CD14-positive monocyte (primary cell): ENCODE measurements around the gene CASP10. TPM values are rescaled to one million over a fixed set of nuclear protein-coding genes. Genes with fewer than 3 reads are reported as not detected.

Source experiments
- DNase-seq, 3 donors: peaks; one replicate each; pipeline ENCODE4 v3.0.0-alpha.2; 2011 to 2022
- H2AFZ ChIP-seq: 2 replicates; pipeline ENCODE4 v1.6.0; 2012; ENCODE audit warnings: mild to moderate bottlenecking, low read depth, low read length, inconsistent platforms; ENCODE audit not compliant: insufficient read depth, poor library complexity, severe bottlenecking
- H3K27ac ChIP-seq, 2 donors: 1 replicate in 1 of 2; 2 replicates in 1 of 2; pipeline ENCODE4 v1.5.1; 2012 to 2013; ENCODE audit warnings: low read length in 2 of 2, control low read depth in 1 of 2, inconsistent platforms in 1 of 2, low read depth in 1 of 2, mild to moderate bottlenecking in 1 of 2
- H3K27me3 ChIP-seq, 2 donors: one replicate each; pipeline versions ENCODE4 v1.6.0 to v1.6.1; 2011 to 2013; ENCODE audit warnings: low read length in 2 of 2; ENCODE audit not compliant: control insufficient read depth in 2 of 2, insufficient read depth in 2 of 2
- H3K36me3 ChIP-seq, 2 donors: replicated peaks in 1 of 2; 1 replicate in 1 of 2; 2 replicates in 1 of 2; pipeline versions ENCODE4 v1.5.1 to v1.6.1; 2012 to 2013; ENCODE audit warnings: low read length in 2 of 2, control low read depth in 1 of 2, inconsistent platforms in 1 of 2, mild to moderate bottlenecking in 1 of 2; ENCODE audit not compliant: insufficient read depth in 2 of 2, control insufficient read depth in 1 of 2
- H3K4me1 ChIP-seq, 2 donors: 1 replicate in 1 of 2; 2 replicates in 1 of 2; pipeline versions ENCODE4 v1.5.1 to v1.6.1; 2012 to 2013; ENCODE audit warnings: low read length in 2 of 2, control low read depth in 1 of 2, inconsistent platforms in 1 of 2, mild to moderate bottlenecking in 1 of 2, moderate library complexity in 1 of 2; ENCODE audit not compliant: insufficient read depth in 2 of 2, control insufficient read depth in 1 of 2
- H3K4me2 ChIP-seq: replicated peaks from 2 replicates; pipeline ENCODE3; 2012; ENCODE audit warnings: low read length, moderate library complexity, mild to moderate bottlenecking; ENCODE audit not compliant: poor library complexity, severe bottlenecking; ENCODE audit errors: extremely low read depth
- H3K4me3 ChIP-seq, 3 experiments: fragments of 200-600 bp in 1 of 3; sonication (generic) in 1 of 3; replicated peaks in 1 of 3; 1 replicate in 2 of 3; 2 replicates in 1 of 3; pipeline ENCODE4 v1.5.1; 2011 to 2013; ENCODE audit warnings: low read length in 3 of 3, mild to moderate bottlenecking in 3 of 3, control low read depth in 2 of 3, low read depth in 2 of 3, inconsistent platforms in 1 of 3, moderate library complexity in 1 of 3
- H3K79me2 ChIP-seq: 2 replicates; pipeline ENCODE4 v1.6.0; 2012; ENCODE audit warnings: mild to moderate bottlenecking, control low read depth, inconsistent platforms, low read length, moderate library complexity; ENCODE audit not compliant: insufficient read depth
- H3K9ac ChIP-seq: 2 replicates; pipeline ENCODE4 v1.6.0; 2017; ENCODE audit warnings: low read length, mild to moderate bottlenecking; ENCODE audit not compliant: insufficient read depth, poor library complexity, severe bottlenecking
- H3K9me3 ChIP-seq, 2 donors: replicated peaks in 1 of 2; 1 replicate in 1 of 2; 2 replicates in 1 of 2; pipeline versions ENCODE4 v1.5.1 to v1.6.1; 2012 to 2013; ENCODE audit warnings: low read length in 2 of 2, control low read depth in 1 of 2; ENCODE audit not compliant: control insufficient read depth in 1 of 2, insufficient read depth in 1 of 2
- H4K20me1 ChIP-seq: 2 replicates; pipeline ENCODE4 v1.6.0; 2012; ENCODE audit warnings: mild to moderate bottlenecking, low read length, control low read depth, moderate library complexity; ENCODE audit not compliant: insufficient read depth
- H3K27ac Mint-ChIP-seq, 7 donors: one replicate each; pipeline ENCODE4 v1.8.0; 2020; ENCODE audit warnings: mild to moderate bottlenecking in 7 of 7, mixed read lengths in 7 of 7, moderate library complexity in 6 of 7, inconsistent platforms in 2 of 7
- H3K27me3 Mint-ChIP-seq, 3 donors: one replicate each; pipeline ENCODE4 v1.8.0; 2021 to 2022; ENCODE audit warnings: low read depth in 3 of 3, mild to moderate bottlenecking in 3 of 3, mixed read lengths in 3 of 3, moderate library complexity in 3 of 3, inconsistent platforms in 1 of 3
- H3K36me3 Mint-ChIP-seq, 2 donors: one replicate each; pipeline ENCODE4 v1.8.0; 2020; ENCODE audit warnings: mixed read lengths in 2 of 2, inconsistent platforms in 1 of 2, mild to moderate bottlenecking in 1 of 2
- H3K4me1 Mint-ChIP-seq: one replicate; pipeline ENCODE4 v1.8.0; 2020; ENCODE audit warnings: mild to moderate bottlenecking, mixed read lengths
- H3K4me3 Mint-ChIP-seq, 2 donors: one replicate each; pipeline ENCODE4 v1.8.0; 2020; ENCODE audit warnings: mild to moderate bottlenecking in 2 of 2, mixed read lengths in 2 of 2, moderate library complexity in 1 of 2
- H3K9me3 Mint-ChIP-seq, 7 donors: one replicate each; pipeline ENCODE4 v1.8.0; 2020 to 2022; ENCODE audit warnings: mixed read lengths in 7 of 7, mild to moderate bottlenecking in 6 of 7, moderate library complexity in 6 of 7, inconsistent platforms in 2 of 7
- CTCF ChIP-seq: fragments of 200-600 bp; IDR thresholded peaks from one replicate; pipeline ENCODE4 v1.8.0; 2022; ENCODE audit warnings: antibody characterized with exemption, mild to moderate bottlenecking
- WGBS: methylation state at CpG from one replicate; pipeline ENCODE4 v1.1.5; 2013; ENCODE audit warnings: missing lambda C conversion rate; ENCODE audit not compliant: insufficient coverage; 5-methylcytosine and 5-hydroxymethylcytosine counted together
- intact Hi-C, 2 donors: fragments of 100-400 bp; cut with micrococcal nuclease; formaldehyde crosslinking; loops; one replicate each; pipeline versions ENCODE4 v1.15.0 to v1.15.1; 2023
- polyA plus RNA-seq, 3 donors: library from polyadenylated mRNA; depleted of rRNA in 1 of 3; unstranded in 2 of 3; stranded (reverse) in 1 of 3; fragments of 300-500 nt in 2 of 3; fragments of >200 nt in 1 of 3; fragmentation: Illumina TruSeq in 2 of 3; gene quantifications; 1 replicate in 2 of 3; 2 replicates in 1 of 3; pipeline ENCODE4 v1.2.3, GENCODE V29; 2012 to 2021

CASP10 gene
- polyA plus RNA-seq, 3 donors = 17.7 to 23.3 (median 18.9) TPM

- H3K36me3 ChIP-seq = no peaks in the 10 kb centered on the region
- H3K4me3 ChIP-seq = peak overlapping the region; percentile 70 to 99 (median 92)
- peak overlapping the region; percentile 80 for H3K4me2 ChIP-seq
- H3K4me1 ChIP-seq = peaks cover 60 to 72% of the 10 kb centered on the region in 2 donors
- H3K27ac Mint-ChIP-seq = peak overlapping the region; percentile 90 to 96 (median 94)
- peaks cover 57% of the 10 kb centered on the region for H3K79me2 ChIP-seq
- H3K9ac ChIP-seq = peak overlapping the region; percentile 70
- H2AFZ ChIP-seq = peak overlapping the region; percentile 88
- H3K27me3 Mint-ChIP-seq = peaks cover 0 to 2% (median 0%) of the 10 kb centered on the region in 3 donors
- H3K36me3 Mint-ChIP-seq = no peaks in the 10 kb centered on the region
- peak in 1 of 3 donors; percentile 60 for DNase-seq
- peak overlapping the region; percentile 91 to 94 for H3K4me3 Mint-ChIP-seq
- no peaks in the 10 kb centered on the region for H3K9me3 ChIP-seq
- 12% methylated on average over 17 of the region's 21 CpGs for WGBS
- H3K27ac ChIP-seq = peak overlapping the region; percentile 71 to 90
- intact Hi-C loops = loop anchor here (5.0 to 10.0 kb wide), 3 partner anchors 52 to 339 kb away; partner anchors contain the start of genes CASP10 (in 2 of the 2), STRADB (in 1 of the 2) and TRAK2 (in 1 of the 2)
- no peaks in the 10 kb centered on the region for H4K20me1 ChIP-seq
- H3K9me3 Mint-ChIP-seq = no peaks in the 10 kb centered on the region
- H3K27me3 ChIP-seq = no peaks in the 10 kb centered on the region
- no peak for TF ChIP-seq CTCF
- H3K4me1 Mint-ChIP-seq = peaks cover 59% of the 10 kb centered on the region
Measured at GRCh38 chr2:201233812-201234662, 51.1 kb downstream of the CASP10 start.

- H3K9me3 Mint-ChIP-seq = no peaks in the 10 kb centered on the region
- DNase-seq = no peak
- Histone ChIP-seq H3K9ac (peak overlapping the region; percentile 70), H3K4me2 (peak overlapping the region; percentile 80), H3K4me1 (peaks cover 63 to 77% of the 10 kb centered on the region in 2 donors), H2AFZ (no peak overlapping the region), H3K27me3 (no peaks in the 10 kb centered on the region), H4K20me1 (no peaks in the 10 kb centered on the region), H3K4me3 (peak overlapping the region; percentile 70 to 99 (median 92)), H3K9me3 (no peaks in the 10 kb centered on the region), H3K79me2 (peaks cover 57% of the 10 kb centered on the region), H3K36me3 (no peaks in the 10 kb centered on the region), H3K27ac (peak overlapping the region in 1 of 2 donors; percentile 44)
- no CpG with 5 or more reads among the region's 3 CpGs for WGBS
- TF ChIP-seq CTCF = no peak
- H3K4me3 Mint-ChIP-seq = peak overlapping the region; percentile 91 to 94
- peaks cover 63% of the 10 kb centered on the region for H3K4me1 Mint-ChIP-seq
- peaks cover 0 to 2% (median 0%) of the 10 kb centered on the region in 3 donors for H3K27me3 Mint-ChIP-seq
- intact Hi-C loops = loop anchor here (5.0 to 10.0 kb wide), 5 partner anchors 38 to 340 kb away; partner anchors contain the start of genes CASP10 (in 2 of the 2), STRADB (in 1 of the 2) and TRAK2 (in 1 of the 2)
- H3K27ac Mint-ChIP-seq = peak overlapping the region in 6 of 7 donors; percentile 66 to 95 (median 94)
- H3K36me3 Mint-ChIP-seq = peaks cover 0 to 2% of the 10 kb centered on the region in 2 donors
Measured at GRCh38 chr2:201234663-201235135, 51.8 kb downstream of the CASP10 start.
